HG03280 (cell line): Measurements from ENCODE around the gene SLC30A3.
"Not testable (repeated sequence)": the region's sequence is repeated elsewhere in the genome, so short reads cannot be mapped to it uniquely, and the experiment has no call there.

Experiments used
- ATAC-seq: cut with Tn5 transposase; IDR thresholded peaks from one replicate; pipeline ENCODE4 v1.9.1; 2021; ENCODE audit warnings: mild to moderate bottlenecking, moderate library complexity; ENCODE audit not compliant: unreplicated experiment

SLC30A3 gene

GRCh38 chr2:27285481-27285880 lies 22.6 kb upstream of the SLC30A3 start:
- no peak for ATAC-seq

GRCh38 chr2:27284996-27285395 lies 22.1 kb upstream of the SLC30A3 start:
- no peak for ATAC-seq

- no peak for ATAC-seq
These were observed 20.0 kb upstream of the SLC30A3 start for GRCh38 chr2:27282892-27283291.

- ATAC-seq = no peak
These were observed 19.2 kb upstream of the SLC30A3 start, which contains the start of gene TRIM54 for GRCh38 chr2:27281855-27282559. TSS of gene TRIM54 (plus strand) at chr2:27282429. CDS start at chr2:27282732, 303 bp downstream.

- ATAC-seq = no peak
These were observed 18.6 kb upstream of the SLC30A3 start for GRCh38 chr2:27281442-27281841.

GRCh38 chr2:27280826-27281225 lies 18.0 kb upstream of the SLC30A3 start:
- ATAC-seq = no peak

GRCh38 chr2:27278010-27278409 lies 15.2 kb upstream of the SLC30A3 start:
- ATAC-seq = no peak

GRCh38 chr2:27275211-27276150 lies 12.6 kb upstream of the SLC30A3 start, which contains the start of gene DNAJC5G:
TSS of gene DNAJC5G (plus strand) at chr2:27275433. CDS start at chr2:27276729, 1,296 bp downstream.
- ATAC-seq = no peak

GRCh38 chr2:27272537-27273522 lies 10.0 kb upstream of the SLC30A3 start:
- not testable (repeated sequence) for ATAC-seq

GRCh38 chr2:27271631-27272340 lies 8.9 kb upstream of the SLC30A3 start:
- no peak for ATAC-seq

- ATAC-seq = no peak
These were observed 7.8 kb upstream of the SLC30A3 start for GRCh38 chr2:27270670-27271069.

GRCh38 chr2:27270131-27270530 lies 7.3 kb upstream of the SLC30A3 start:
- ATAC-seq = no peak

- not testable (repeated sequence) for ATAC-seq
These were observed 5.4 kb upstream of the SLC30A3 start for GRCh38 chr2:27268296-27268695.

- no peak for ATAC-seq
These were observed 2.7 kb upstream of the SLC30A3 start for GRCh38 chr2:27265536-27265870.

- no peak for ATAC-seq
These were observed 2.1 kb upstream of the SLC30A3 start for GRCh38 chr2:27264753-27265535.

- ATAC-seq = no peak
These were observed 1.5 kb upstream of the SLC30A3 start for GRCh38 chr2:27264253-27264752.

- no peak for ATAC-seq
These were observed 723 bp upstream of the SLC30A3 start for GRCh38 chr2:27263287-27264252.

GRCh38 chr2:27261926-27262298 lies 935 bp downstream of the SLC30A3 start:
- no peak for ATAC-seq
